GM18499 (cell line): ENCODE results near the gene RANGRF.
"Not testable (repeated sequence)": the region's sequence is repeated elsewhere in the genome, so short reads cannot be mapped to it uniquely, and the experiment has no call there.

Experiments
- ATAC-seq: cut with Tn5 transposase; IDR thresholded peaks from one replicate; pipeline ENCODE4 v1.9.1; 2021; ENCODE audit warnings: moderate number of reproducible peaks; ENCODE audit not compliant: insufficient read depth, unreplicated experiment

Gene RANGRF

GRCh38 chr17:8288336-8289102, at the start of gene RANGRF:
RANGRF (plus strand) TSS chr17:8288670; CDS start chr17:8288789, 119 bp downstream.
- peak; percentile 58 for ATAC-seq

DNA sequence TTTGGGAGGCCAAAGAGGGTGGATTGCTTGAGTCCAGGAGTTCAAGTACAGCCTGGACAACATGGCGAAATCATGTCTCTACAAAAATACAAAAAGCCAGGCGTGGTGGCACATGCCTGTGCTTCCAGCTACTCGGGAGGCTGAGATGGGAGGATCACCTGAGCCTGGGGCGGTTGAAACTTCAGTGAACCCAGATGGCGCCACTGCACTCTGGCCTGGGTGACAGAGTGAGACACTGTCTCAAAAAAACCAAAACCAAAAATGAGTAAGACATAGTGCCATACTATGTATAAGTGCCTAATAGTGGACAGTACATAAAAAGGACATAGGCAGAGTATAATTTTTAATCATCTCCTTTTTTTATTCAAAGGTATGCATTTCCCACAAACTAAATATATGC, 44.6 kb upstream of the RANGRF start:
- ATAC-seq, result no peak

GRCh38 chr17:8244768-8245167, 43.7 kb upstream of the RANGRF start:
- ATAC-seq, result no peak

- ATAC-seq, result no peak
Measured at GRCh38 chr17:8248751-8249607, 39.5 kb upstream of the RANGRF start, which contains the start of gene PFAS. PFAS (plus strand) TSS chr17:8249289; CDS start chr17:8253938, 4,649 bp downstream.

DNA sequence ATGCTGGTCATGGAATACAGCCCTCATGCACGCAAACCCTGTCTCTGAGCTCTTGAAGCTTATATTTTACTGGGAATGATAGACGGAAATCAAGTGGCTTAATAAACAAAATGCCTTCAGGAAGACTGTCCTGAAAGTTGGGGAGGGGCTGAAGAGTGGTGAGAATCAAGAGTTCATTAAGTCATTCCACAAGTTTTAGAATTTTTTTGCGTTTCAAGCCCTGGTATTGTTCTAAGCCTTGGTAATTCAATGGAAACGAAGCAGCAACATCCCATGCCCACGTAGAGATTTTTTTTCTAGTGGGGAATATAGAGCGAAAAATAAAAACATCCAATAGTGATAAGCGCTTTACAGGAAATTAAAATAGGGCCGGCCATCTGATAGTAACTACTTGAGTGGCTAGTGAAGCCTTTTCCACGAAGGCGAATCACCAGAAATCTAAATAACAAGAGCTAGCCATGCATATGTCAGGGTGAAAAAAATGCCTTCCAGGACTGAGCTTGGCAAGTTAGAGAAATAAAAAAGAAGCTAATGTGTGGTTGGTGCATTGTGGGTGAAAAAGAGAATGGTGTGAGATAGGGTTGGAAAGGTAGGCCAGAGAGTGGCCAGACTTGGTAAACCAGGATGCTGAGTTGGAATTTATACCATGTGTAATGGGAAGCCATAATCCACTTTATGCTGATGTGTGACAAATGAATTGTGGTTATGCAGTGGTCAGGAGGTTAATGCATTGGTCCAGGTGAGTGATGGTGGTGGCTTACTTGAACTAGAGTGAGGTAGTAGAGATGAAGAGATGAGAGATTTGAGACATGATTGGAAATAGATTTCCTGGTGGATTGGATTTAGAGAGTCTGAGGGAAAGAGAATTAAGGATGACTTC, 38.6 kb upstream of the RANGRF start:
- ATAC-seq, result no peak

DNA sequence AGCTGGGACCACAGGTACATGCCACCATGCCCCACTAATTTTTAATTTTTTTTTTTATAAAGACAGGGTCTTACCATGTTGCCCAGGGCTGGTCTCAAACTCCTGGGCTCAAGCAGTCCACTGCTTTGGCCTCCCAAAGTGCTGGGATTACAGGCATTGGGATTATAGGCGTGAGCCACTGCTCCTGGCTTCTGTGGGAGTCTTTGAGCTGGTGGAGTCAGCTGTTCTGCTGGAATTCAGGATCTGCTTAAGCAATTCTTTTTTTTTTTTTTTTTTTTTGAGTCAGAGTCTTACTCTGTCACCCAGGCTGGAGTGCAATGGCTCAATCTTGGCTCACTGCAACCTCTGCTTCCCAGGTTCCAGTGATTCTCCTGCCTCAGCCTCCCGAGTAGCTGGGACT, 37.1 kb upstream of the RANGRF start:
- not testable (repeated sequence) for ATAC-seq

- ATAC-seq, result no peak
Measured at GRCh38 chr17:8253801-8254200, 34.7 kb upstream of the RANGRF start.

- no peak for ATAC-seq
Measured at GRCh38 chr17:8254881-8255280, 33.6 kb upstream of the RANGRF start.

DNA sequence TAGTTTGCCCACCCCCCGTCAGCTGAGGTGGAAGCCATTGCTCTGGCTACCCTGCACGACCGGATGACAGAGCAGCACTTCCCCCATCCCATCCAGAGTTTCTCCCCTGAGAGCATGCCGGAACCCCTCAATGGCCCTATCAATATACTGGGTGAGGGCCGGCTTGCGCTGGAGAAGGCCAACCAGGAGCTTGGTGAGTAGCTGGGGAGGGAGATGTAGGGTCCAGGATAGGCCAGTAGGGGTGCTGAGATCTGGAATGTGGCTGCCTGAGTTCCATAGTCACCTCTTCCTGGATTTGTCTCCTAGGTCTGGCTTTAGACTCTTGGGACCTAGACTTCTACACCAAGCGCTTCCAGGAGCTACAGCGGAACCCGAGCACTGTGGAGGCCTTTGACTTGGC, 33.0 kb upstream of the RANGRF start:
- ATAC-seq, result no peak

DNA sequence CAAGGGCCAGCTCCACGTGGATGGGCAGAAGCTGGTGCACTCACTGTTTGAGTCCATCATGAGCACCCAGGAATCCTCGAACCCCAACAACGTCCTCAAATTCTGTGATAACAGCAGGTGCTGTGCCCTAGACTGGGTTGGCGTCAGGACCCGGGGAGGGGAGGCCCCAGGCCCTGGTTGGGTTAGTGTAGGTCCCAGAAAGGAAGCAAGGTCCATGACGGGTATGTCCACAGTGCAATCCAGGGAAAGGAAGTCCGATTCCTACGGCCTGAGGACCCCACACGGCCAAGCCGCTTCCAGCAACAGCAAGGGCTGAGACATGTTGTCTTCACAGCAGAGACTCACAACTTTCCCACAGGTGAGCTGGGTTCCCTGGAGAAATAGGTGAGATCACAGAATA, 32.2 kb upstream of the RANGRF start:
- no peak for ATAC-seq

DNA sequence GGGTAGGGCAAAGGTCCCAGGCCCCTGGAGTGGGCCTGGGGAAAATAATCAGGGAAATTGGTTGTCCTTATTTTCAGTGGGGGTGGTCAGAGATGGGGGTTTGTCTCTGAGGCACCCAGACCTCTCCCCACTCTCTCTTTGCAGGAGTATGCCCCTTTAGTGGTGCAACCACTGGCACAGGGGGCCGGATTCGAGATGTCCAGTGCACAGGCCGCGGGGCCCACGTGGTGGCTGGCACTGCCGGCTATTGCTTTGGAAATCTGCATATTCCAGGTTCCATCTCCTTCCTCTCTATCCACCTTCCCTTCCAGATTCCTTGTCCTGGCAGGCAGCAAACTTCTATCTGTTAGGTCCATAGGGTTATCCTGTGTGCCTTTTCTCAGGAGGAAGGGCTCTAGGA, 31.8 kb upstream of the RANGRF start:
- no peak for ATAC-seq

- no peak for ATAC-seq
Measured at GRCh38 chr17:8257801-8258200, 30.7 kb upstream of the RANGRF start.

GRCh38 chr17:8264320-8264719, 24.1 kb upstream of the RANGRF start:
- no peak for ATAC-seq

DNA sequence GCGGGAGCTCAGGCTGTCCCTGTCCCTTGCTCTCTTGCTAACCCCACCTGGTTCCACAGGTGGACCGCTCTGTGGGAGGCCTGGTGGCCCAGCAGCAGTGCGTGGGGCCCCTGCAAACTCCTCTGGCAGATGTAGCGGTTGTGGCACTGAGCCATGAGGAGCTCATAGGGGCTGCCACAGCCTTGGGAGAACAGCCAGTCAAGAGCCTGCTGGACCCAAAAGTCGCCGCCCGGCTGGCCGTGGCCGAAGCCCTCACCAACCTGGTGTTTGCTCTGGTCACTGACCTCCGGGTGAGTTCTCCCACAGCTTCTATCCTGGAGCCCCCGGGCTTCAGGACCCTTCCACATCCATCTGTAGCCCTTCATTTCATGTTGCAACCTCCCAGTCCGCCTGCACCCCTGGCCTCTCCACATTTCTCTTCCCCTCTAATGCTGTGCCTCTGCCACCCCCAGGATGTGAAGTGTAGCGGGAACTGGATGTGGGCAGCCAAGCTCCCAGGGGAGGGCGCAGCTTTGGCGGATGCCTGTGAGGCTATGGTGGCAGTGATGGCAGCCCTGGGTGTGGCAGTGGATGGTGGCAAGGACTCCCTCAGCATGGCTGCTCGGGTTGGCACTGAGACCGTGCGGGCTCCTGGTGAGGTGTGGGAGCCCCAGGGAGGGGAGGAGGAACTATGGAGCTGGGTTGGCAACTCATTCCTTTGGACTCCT, 23.5 kb upstream of the RANGRF start:
- no peak for ATAC-seq

DNA sequence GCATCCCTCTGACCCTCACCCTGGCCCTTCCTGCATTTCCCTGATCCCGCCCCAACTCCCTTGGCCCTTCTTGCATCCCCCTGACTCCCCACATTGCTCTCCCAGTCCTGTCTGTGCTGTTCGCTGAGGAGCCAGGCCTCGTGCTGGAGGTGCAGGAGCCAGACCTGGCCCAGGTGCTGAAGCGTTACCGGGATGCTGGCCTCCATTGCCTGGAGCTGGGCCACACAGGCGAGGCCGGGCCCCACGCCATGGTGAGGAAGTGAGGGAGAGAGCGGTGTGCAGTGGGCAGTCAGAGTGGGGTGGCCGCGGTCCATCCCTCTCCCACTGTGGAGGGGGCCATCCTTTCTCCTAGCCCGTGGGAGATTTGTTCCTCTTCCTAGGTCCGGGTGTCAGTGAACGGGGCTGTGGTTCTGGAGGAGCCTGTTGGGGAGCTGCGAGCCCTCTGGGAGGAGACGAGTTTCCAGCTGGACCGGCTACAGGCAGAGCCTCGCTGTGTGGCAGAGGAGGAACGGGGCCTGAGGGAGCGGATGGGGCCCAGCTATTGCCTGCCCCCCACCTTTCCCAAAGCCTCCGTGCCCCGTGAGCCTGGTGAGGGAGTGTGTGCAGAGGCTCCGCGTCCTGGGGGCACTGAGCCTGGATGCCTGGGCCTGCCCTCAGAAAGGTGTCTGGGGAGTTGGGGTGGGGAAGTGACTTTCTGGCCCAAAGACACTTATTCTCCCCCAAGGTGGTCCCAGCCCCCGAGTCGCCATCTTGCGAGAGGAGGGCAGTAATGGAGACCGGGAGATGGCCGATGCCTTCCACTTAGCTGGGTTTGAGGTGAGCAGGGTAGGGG, 21.6 kb upstream of the RANGRF start:
- no peak for ATAC-seq

- no peak for ATAC-seq
Measured at GRCh38 chr17:8267480-8268147, 20.9 kb upstream of the RANGRF start.

DNA sequence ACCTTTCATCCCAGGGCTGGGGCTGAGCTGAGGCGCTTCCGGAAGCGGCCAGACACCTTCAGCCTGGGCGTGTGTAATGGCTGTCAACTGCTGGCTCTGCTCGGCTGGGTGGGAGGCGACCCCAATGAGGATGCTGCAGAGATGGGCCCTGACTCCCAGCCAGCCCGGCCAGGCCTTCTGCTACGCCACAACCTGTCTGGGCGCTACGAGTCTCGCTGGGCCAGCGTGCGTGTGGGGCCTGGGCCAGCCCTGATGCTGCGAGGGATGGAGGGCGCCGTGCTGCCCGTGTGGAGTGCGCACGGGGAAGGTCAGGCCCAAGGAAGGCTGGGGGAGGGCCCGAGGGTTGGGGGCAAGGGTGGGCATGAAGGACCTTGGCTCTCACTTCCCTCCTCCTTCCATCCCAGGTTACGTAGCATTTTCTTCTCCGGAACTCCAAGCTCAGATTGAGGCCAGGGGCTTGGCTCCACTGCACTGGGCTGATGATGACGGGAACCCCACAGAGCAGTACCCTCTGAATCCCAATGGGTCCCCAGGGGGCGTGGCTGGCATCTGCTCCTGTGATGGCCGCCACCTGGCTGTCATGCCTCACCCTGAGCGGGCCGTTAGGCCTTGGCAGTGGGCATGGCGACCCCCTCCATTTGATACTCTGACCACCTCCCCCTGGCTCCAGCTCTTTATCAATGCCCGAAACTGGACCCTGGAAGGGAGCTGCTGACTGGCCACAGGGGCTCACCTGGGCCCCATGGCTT, 19.7 kb upstream of the RANGRF start:
- no peak for ATAC-seq

GRCh38 chr17:8272421-8272820, 16.0 kb upstream of the RANGRF start:
- no peak for ATAC-seq
